Activated naive CD4-positive, alpha-beta T cell treated with anti-CD3 and anti-CD28 coated beads, Interleukin-2, amount 10 ng/mL, durations not matched to agents 7 days and 5 days (primary cell): ENCODE measurements around the gene PCBP3.
A peak's percentile ranks its signal among the peaks of the same experiment; 100 is the strongest.

ENCODE experiments used
- CTCF ChIA-PET: fragments of 350-600 bp; sonication (Branson Sonifier 250); formaldehyde crosslinking; loops from one replicate; lab custom pipeline; 2021; ENCODE audit warnings: antibody characterized with exemption; lab: Charles Lee
- DNase-seq: peaks from one replicate; pipeline ENCODE4 v3.0.0-alpha.2; 2020
- H3K27ac Mint-ChIP-seq: one replicate; pipeline ENCODE4 v1.8.0; 2021; ENCODE audit warnings: mild to moderate bottlenecking, moderate library complexity, mixed read lengths
- H3K27me3 Mint-ChIP-seq: one replicate; pipeline ENCODE4 v1.8.0; 2021; ENCODE audit warnings: mild to moderate bottlenecking, mixed read lengths
- H3K36me3 Mint-ChIP-seq: one replicate; pipeline ENCODE4 v1.8.0; 2021; ENCODE audit warnings: mixed read lengths
- H3K4me1 Mint-ChIP-seq: one replicate; pipeline ENCODE4 v1.8.0; 2021; ENCODE audit warnings: mixed read lengths
- H3K4me3 Mint-ChIP-seq: one replicate; pipeline ENCODE4 v1.8.0; 2021; ENCODE audit warnings: mild to moderate bottlenecking, moderate library complexity, mixed read lengths
- H3K9me3 Mint-ChIP-seq: one replicate; pipeline ENCODE4 v1.8.0; 2021; ENCODE audit warnings: mixed read lengths

Gene PCBP3

DNA sequence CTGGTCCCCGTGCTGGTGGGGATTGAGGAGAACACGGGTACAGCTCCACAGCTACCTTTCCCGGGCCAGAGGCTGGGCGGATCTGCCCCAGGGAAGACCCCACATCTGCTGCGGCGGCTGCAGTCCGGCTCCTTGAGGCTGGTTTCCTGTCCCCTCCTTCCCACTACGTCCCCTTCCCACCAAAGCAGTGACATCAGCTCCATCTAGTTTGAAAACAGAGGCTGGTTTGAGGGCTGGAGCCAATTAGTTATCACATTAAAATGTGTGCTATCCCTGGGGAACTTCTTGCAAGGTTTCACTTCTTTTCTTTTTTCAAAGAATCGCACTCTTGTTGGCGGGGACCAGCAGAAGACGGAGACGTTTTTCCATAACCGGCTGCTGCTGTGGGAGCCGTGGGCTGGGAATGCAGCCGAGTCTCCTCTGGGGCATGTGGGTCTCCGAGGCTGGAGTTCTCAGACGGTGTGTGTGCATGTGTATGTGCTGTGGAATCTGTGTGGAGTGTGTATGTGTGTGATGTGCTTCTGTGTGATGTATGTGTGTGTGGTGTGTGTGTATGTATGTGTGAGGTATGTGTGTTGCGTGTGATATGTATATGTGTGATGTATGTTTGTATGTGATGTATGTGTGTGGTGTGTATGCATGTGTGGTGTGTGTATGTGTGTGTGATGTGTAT, 8.9 kb upstream of the PCBP3 start:
- no peak for DNase-seq
- Mint-ChIP-seq H3K27ac (no peak overlapping the region), H3K9me3 (no peaks in the 10 kb centered on the region), H3K36me3 (no peaks in the 10 kb centered on the region), H3K27me3 (peaks cover 12% of the 10 kb centered on the region), H3K4me3 (no peak overlapping the region), H3K4me1 (peaks cover 9% of the 10 kb centered on the region)
- CTCF ChIA-PET = no interaction called here

GRCh38 chr21:45635271-45636151, 8.0 kb upstream of the PCBP3 start:
- Mint-ChIP-seq H3K27me3 (peaks cover 13% of the 10 kb centered on the region), H3K36me3 (no peaks in the 10 kb centered on the region), H3K9me3 (no peaks in the 10 kb centered on the region), H3K4me1 (peaks cover 18% of the 10 kb centered on the region), H3K27ac (no peak overlapping the region), H3K4me3 (no peak overlapping the region)
- CTCF ChIA-PET = no interaction called here
- no peak for DNase-seq

- Mint-ChIP-seq H3K36me3 (no peaks in the 10 kb centered on the region), H3K27ac (no peak overlapping the region), H3K4me3 (no peak overlapping the region), H3K27me3 (peaks cover 21% of the 10 kb centered on the region), H3K9me3 (no peaks in the 10 kb centered on the region), H3K4me1 (peaks cover 22% of the 10 kb centered on the region)
- no peak for DNase-seq
- CTCF ChIA-PET = no interaction called here
Measured at GRCh38 chr21:45636459-45636858, 7.1 kb upstream of the PCBP3 start.

GRCh38 chr21:45636951-45637646, 6.4 kb upstream of the PCBP3 start:
- peaks cover 22% of the 10 kb centered on the region for H3K4me1 Mint-ChIP-seq
- peaks cover 24% of the 10 kb centered on the region for H3K27me3 Mint-ChIP-seq
- CTCF ChIA-PET = no interaction called here
- DNase-seq = no peak
- no peak overlapping the region for H3K27ac Mint-ChIP-seq
- H3K9me3 Mint-ChIP-seq = no peaks in the 10 kb centered on the region
- no peaks in the 10 kb centered on the region for H3K36me3 Mint-ChIP-seq
- H3K4me3 Mint-ChIP-seq = no peak overlapping the region

DNA sequence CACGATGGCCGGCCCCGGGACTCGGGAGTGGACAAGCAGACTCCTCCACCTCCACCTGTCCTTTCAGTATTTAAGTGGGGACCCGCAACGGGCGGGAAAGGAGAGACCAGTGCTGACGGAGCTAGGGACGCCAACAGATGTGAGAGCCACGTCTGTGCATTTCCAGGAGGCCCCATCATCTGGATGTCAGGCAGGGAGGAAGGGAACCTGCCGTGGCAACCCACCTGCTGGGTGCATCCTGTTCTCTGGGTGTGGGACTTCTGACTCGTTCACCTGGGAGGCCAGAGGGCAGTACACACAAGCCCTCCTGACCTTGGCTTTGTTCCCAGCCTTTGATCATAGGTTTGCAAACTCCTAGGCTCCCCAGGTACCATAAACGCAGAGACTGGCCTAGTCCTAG, 5.6 kb upstream of the PCBP3 start:
- Mint-ChIP-seq H3K4me1 (peaks cover 20% of the 10 kb centered on the region), H3K36me3 (no peaks in the 10 kb centered on the region), H3K4me3 (no peak overlapping the region), H3K27ac (no peak overlapping the region), H3K9me3 (no peaks in the 10 kb centered on the region), H3K27me3 (peaks cover 24% of the 10 kb centered on the region)
- no peak for DNase-seq
- CTCF ChIA-PET = no interaction called here

DNA sequence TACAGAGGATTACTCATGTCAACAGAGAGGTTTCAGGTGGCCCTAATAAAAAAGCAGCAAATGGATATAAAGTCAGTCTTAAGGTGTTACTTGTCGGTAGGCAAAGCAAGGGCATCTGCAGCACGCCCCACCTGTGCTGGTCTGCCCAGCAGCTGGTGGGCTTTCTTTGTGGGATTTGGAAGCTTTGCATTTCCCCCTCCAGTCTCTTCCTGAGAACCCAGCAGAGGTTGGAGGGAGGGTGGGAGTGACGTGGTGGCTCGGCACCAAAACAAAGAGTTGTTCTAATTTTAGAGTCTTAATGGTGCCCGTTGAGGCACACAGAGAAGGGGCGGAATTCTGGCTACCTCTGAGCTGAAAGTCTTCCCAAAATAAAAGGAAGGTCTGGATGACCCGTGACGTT, 4.8 kb upstream of the PCBP3 start:
- Mint-ChIP-seq H3K36me3 (no peaks in the 10 kb centered on the region), H3K27me3 (peaks cover 24% of the 10 kb centered on the region), H3K4me1 (peaks cover 20% of the 10 kb centered on the region), H3K27ac (no peak overlapping the region), H3K4me3 (no peak overlapping the region), H3K9me3 (no peaks in the 10 kb centered on the region)
- DNase-seq = no peak
- CTCF ChIA-PET = no interaction called here

GRCh38 chr21:45639206-45640000, 4.1 kb upstream of the PCBP3 start:
- H3K36me3 Mint-ChIP-seq = no peaks in the 10 kb centered on the region
- peaks cover 29% of the 10 kb centered on the region for H3K27me3 Mint-ChIP-seq
- no peak for DNase-seq
- H3K27ac Mint-ChIP-seq = no peak overlapping the region
- CTCF ChIA-PET = no interaction called here
- H3K4me1 Mint-ChIP-seq = peaks cover 22% of the 10 kb centered on the region
- no peaks in the 10 kb centered on the region for H3K9me3 Mint-ChIP-seq
- no peak overlapping the region for H3K4me3 Mint-ChIP-seq

- CTCF ChIA-PET = no interaction called here
- peak overlapping the region; percentile 43 for H3K4me3 Mint-ChIP-seq
Measured at GRCh38 chr21:45640001-45640887, 3.3 kb upstream of the PCBP3 start.

DNA sequence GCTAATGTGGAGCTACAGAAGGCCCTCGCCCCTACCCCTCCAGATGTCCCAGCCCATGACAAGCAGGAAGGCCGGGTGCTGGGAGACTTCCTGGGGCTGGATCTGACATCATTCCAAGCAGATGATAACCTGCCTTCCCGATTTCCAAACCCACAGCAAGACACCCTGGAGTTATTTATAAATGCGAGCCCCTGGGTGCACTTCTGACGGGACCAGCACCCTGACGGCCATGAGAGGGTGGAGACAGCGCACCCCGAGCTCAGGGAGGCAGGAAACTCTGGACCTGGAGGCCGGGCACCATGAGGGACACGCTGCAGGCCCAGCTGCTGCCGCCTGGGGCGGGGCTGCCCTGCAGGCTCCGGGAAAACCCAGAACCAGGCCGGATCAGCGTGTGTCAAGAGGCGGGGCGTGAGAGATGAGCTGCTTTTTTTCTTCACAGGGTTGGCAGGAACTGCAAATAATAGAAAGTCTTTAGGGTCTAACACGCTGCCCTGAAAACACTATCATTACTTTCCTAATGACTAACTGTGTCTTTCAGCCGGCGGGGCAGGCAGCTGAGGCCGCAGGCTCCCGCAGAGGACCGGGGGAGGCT, 2.5 kb upstream of the PCBP3 start:
- Mint-ChIP-seq H3K36me3 (peaks cover 2% of the 10 kb centered on the region), H3K27ac (no peak overlapping the region), H3K4me1 (peaks cover 35% of the 10 kb centered on the region), H3K4me3 (peak overlapping the region; percentile 51), H3K27me3 (peaks cover 38% of the 10 kb centered on the region), H3K9me3 (no peaks in the 10 kb centered on the region)
- no peak for DNase-seq
- CTCF ChIA-PET = no interaction called here

More at GRCh38 chr21:45640001-45640887, 3.3 kb upstream of the PCBP3 start:
- H3K27ac Mint-ChIP-seq = peak overlapping the region; percentile 24
- H3K9me3 Mint-ChIP-seq = no peaks in the 10 kb centered on the region
- DNase-seq = no peak
- no peaks in the 10 kb centered on the region for H3K36me3 Mint-ChIP-seq
- peaks cover 29% of the 10 kb centered on the region for H3K4me1 Mint-ChIP-seq
- peaks cover 34% of the 10 kb centered on the region for H3K27me3 Mint-ChIP-seq

GRCh38 chr21:45641480-45642035, 2.0 kb upstream of the PCBP3 start:
- peaks cover 39% of the 10 kb centered on the region for H3K27me3 Mint-ChIP-seq
- peaks cover 35% of the 10 kb centered on the region for H3K4me1 Mint-ChIP-seq
- H3K27ac Mint-ChIP-seq = no peak overlapping the region
- H3K4me3 Mint-ChIP-seq = peak overlapping the region; percentile 56
- CTCF ChIA-PET = no interaction called here
- no peak for DNase-seq
- peaks cover 2% of the 10 kb centered on the region for H3K36me3 Mint-ChIP-seq
- H3K9me3 Mint-ChIP-seq = no peaks in the 10 kb centered on the region

GRCh38 chr21:45642122-45642813, 1.3 kb upstream of the PCBP3 start:
- H3K27ac Mint-ChIP-seq = no peak overlapping the region
- peak overlapping the region; percentile 56 for H3K4me3 Mint-ChIP-seq
- peaks cover 2% of the 10 kb centered on the region for H3K36me3 Mint-ChIP-seq
- H3K27me3 Mint-ChIP-seq = peaks cover 39% of the 10 kb centered on the region
- no peak for DNase-seq
- CTCF ChIA-PET = no interaction called here
- no peaks in the 10 kb centered on the region for H3K9me3 Mint-ChIP-seq
- H3K4me1 Mint-ChIP-seq = peaks cover 35% of the 10 kb centered on the region
